ENCODE measurements around the gene PVALEF.

The PVALEF gene

GRCh38 chr17:81154961-81155360 lies 10.3 kb upstream of the PVALEF start:
- Histone ChIP-seq H2BK15ac (ENCODE audit: low read depth, poor library complexity, severe bottlenecking) (no peak overlapping the region), H2AK5ac (ENCODE audit: low read length, severe bottlenecking) (no peak overlapping the region), H3K9ac (ENCODE audit: low read length) (no peak overlapping the region), H3K4me1 (ENCODE audit: control insufficient read depth, insufficient read depth, low read depth, low read length) (no peaks in the 10 kb centered on the region), H3K4me3 (ENCODE audit: insufficient read depth in 1 of 2, low read depth in 1 of 2, low read length in 2 of 2) (no peak overlapping the region), H3K36me3 (ENCODE audit: control insufficient read depth in 1 of 2, insufficient read depth in 2 of 2, low read depth in 1 of 2, low read length in 2 of 2) (no peaks in the 10 kb centered on the region), H3K27ac (ENCODE audit: low read length, poor library complexity, severe bottlenecking) (no peak overlapping the region), H3K9me3 (ENCODE audit: control insufficient read depth, low read length) (no peaks in the 10 kb centered on the region), H3K4me2 (ENCODE audit: low read length, poor library complexity, severe bottlenecking) (no peak overlapping the region), H2AFZ (ENCODE audit: low read depth, low read length) (no peak overlapping the region), H3K14ac (ENCODE audit: low read length in 2 of 2) (no peak overlapping the region), H3K4ac (ENCODE audit: low read depth in 1 of 2, low read length in 2 of 2) (no peak overlapping the region), H3K18ac (ENCODE audit: low read depth in 1 of 2, low read length in 2 of 2) (no peak overlapping the region), H3K27me3 (ENCODE audit: control insufficient read depth in 1 of 2, insufficient read depth in 1 of 2, low read length in 2 of 2) (peaks cover 15 to 39% of the 10 kb centered on the region in 2 experiments), H2BK120ac (ENCODE audit: low read depth, low read length) (no peak overlapping the region), H4K8ac (ENCODE audit: low read length) (no peak overlapping the region), H3K79me1 (replicated peaks; ENCODE audit: low read length, poor library complexity, severe bottlenecking) (no peaks in the 10 kb centered on the region), H2BK12ac (ENCODE audit: low read length in 2 of 2) (no peak overlapping the region), H3K23ac (ENCODE audit: low read length in 2 of 2) (no peak overlapping the region), H4K91ac (ENCODE audit: low read length) (no peak overlapping the region), H2BK5ac (ENCODE audit: low read depth, low read length, poor library complexity, severe bottlenecking) (no peak overlapping the region)
- WGBS, result 95% methylated on average over 17 of the region's 18 CpGs
- DNase-seq, result no peak

GRCh38 chr17:81156866-81157805 lies 8.2 kb upstream of the PVALEF start:
- WGBS, result 92% methylated on average over 38 of the region's 38 CpGs

GRCh38 chr17:81157848-81158687 lies 7.2 kb upstream of the PVALEF start:
- Histone ChIP-seq H3K4ac (ENCODE audit: low read depth in 1 of 2, low read length in 2 of 2) (no peak overlapping the region), H2BK120ac (ENCODE audit: low read depth, low read length) (no peak overlapping the region), H3K4me1 (ENCODE audit: control insufficient read depth, insufficient read depth, low read depth, low read length) (no peaks in the 10 kb centered on the region), H3K27ac (ENCODE audit: low read length, poor library complexity, severe bottlenecking) (no peak overlapping the region), H2AFZ (ENCODE audit: low read depth, low read length) (no peak overlapping the region), H3K27me3 (ENCODE audit: control insufficient read depth in 1 of 2, insufficient read depth in 1 of 2, low read length in 2 of 2) (peaks cover 5 to 41% of the 10 kb centered on the region in 2 experiments), H2BK12ac (ENCODE audit: low read length in 2 of 2) (no peak overlapping the region), H3K4me3 (ENCODE audit: insufficient read depth in 1 of 2, low read depth in 1 of 2, low read length in 2 of 2) (no peak overlapping the region), H2BK5ac (ENCODE audit: low read depth, low read length, poor library complexity, severe bottlenecking) (no peak overlapping the region), H3K14ac (ENCODE audit: low read length in 2 of 2) (no peak overlapping the region), H3K23ac (ENCODE audit: low read length in 2 of 2) (no peak overlapping the region), H2BK15ac (ENCODE audit: low read depth, poor library complexity, severe bottlenecking) (no peak overlapping the region), H3K4me2 (ENCODE audit: low read length, poor library complexity, severe bottlenecking) (no peak overlapping the region), H3K36me3 (ENCODE audit: control insufficient read depth in 1 of 2, insufficient read depth in 2 of 2, low read depth in 1 of 2, low read length in 2 of 2) (no peaks in the 10 kb centered on the region), H4K8ac (ENCODE audit: low read length) (no peak overlapping the region), H2AK5ac (ENCODE audit: low read length, severe bottlenecking) (no peak overlapping the region), H4K91ac (ENCODE audit: low read length) (no peak overlapping the region), H3K18ac (ENCODE audit: low read depth in 1 of 2, low read length in 2 of 2) (no peak overlapping the region), H3K9me3 (ENCODE audit: control insufficient read depth, low read length) (no peaks in the 10 kb centered on the region), H3K79me1 (replicated peaks; ENCODE audit: low read length, poor library complexity, severe bottlenecking) (no peaks in the 10 kb centered on the region), H3K9ac (ENCODE audit: low read length) (no peak overlapping the region)
- WGBS, result 87% methylated on average over 39 of the region's 39 CpGs
- no peak for DNase-seq

More at GRCh38 chr17:81156866-81157805, 8.2 kb upstream of the PVALEF start:
- no peaks in the 10 kb centered on the region for H3K4me1 ChIP-seq (ENCODE audit: control insufficient read depth, insufficient read depth, low read depth, low read length)
- peaks cover 5 to 39% of the 10 kb centered on the region in 2 experiments for H3K27me3 ChIP-seq (ENCODE audit: control insufficient read depth in 1 of 2, insufficient read depth in 1 of 2, low read length in 2 of 2)
- H2BK120ac ChIP-seq (ENCODE audit: low read depth, low read length), result no peak overlapping the region
- no peak overlapping the region for H3K23ac ChIP-seq (ENCODE audit: low read length in 2 of 2)
- no peak overlapping the region for H3K18ac ChIP-seq (ENCODE audit: low read depth in 1 of 2, low read length in 2 of 2)
- H3K27ac ChIP-seq (ENCODE audit: low read length, poor library complexity, severe bottlenecking), result no peak overlapping the region
- no peak overlapping the region for H3K9ac ChIP-seq (ENCODE audit: low read length)
- no peak overlapping the region for H3K4ac ChIP-seq (ENCODE audit: low read depth in 1 of 2, low read length in 2 of 2)
- no peak overlapping the region for H4K91ac ChIP-seq (ENCODE audit: low read length)
- DNase-seq, result no peak
- no peak overlapping the region for H2BK12ac ChIP-seq (ENCODE audit: low read length in 2 of 2)
- no peak overlapping the region for H3K14ac ChIP-seq (ENCODE audit: low read length in 2 of 2)
- no peaks in the 10 kb centered on the region for H3K36me3 ChIP-seq (ENCODE audit: control insufficient read depth in 1 of 2, insufficient read depth in 2 of 2, low read depth in 1 of 2, low read length in 2 of 2)
- H4K8ac ChIP-seq (ENCODE audit: low read length), result peak overlapping the region; percentile 25
- H3K4me3 ChIP-seq (ENCODE audit: insufficient read depth in 1 of 2, low read depth in 1 of 2, low read length in 2 of 2), result no peak overlapping the region
- no peaks in the 10 kb centered on the region for H3K79me1 ChIP-seq (replicated peaks; ENCODE audit: low read length, poor library complexity, severe bottlenecking)
- no peak overlapping the region for H2BK5ac ChIP-seq (ENCODE audit: low read depth, low read length, poor library complexity, severe bottlenecking)
- H2AFZ ChIP-seq (ENCODE audit: low read depth, low read length), result no peak overlapping the region
- no peak overlapping the region for H2AK5ac ChIP-seq (ENCODE audit: low read length, severe bottlenecking)
- no peak overlapping the region for H3K4me2 ChIP-seq (ENCODE audit: low read length, poor library complexity, severe bottlenecking)
- H3K9me3 ChIP-seq (ENCODE audit: control insufficient read depth, low read length), result no peaks in the 10 kb centered on the region
- no peak overlapping the region for H2BK15ac ChIP-seq (ENCODE audit: low read depth, poor library complexity, severe bottlenecking)

Measured in mesenchymal stem cell (in vitro differentiated cells and primary cell).